ENCODE measurements around the gene CHPF.

CHPF gene

DNA sequence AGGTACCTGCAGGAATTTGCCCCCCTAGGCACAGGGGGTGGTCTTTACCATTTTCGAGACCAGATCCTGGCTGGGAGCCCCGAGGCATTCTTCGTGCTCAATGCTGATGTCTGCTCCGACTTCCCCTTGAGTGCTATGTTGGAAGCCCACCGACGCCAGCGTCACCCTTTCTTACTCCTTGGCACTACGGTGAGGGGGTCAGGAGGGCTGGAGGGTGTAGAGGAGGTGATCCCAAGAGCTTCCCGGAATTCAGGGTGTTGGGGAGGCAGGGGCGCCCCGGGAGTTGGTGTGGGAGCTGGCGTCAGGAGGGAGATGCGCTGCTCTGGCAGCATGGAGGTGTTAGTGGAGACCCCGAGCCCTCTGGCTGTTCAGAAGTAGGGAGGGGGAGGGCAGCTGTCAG, 41.8 kb downstream of the CHPF start:
- Mint-ChIP-seq H3K4me3 (no peak overlapping the region), H3K9me3 (no peaks in the 10 kb centered on the region)
- TF ChIP-seq, protein P1, sequence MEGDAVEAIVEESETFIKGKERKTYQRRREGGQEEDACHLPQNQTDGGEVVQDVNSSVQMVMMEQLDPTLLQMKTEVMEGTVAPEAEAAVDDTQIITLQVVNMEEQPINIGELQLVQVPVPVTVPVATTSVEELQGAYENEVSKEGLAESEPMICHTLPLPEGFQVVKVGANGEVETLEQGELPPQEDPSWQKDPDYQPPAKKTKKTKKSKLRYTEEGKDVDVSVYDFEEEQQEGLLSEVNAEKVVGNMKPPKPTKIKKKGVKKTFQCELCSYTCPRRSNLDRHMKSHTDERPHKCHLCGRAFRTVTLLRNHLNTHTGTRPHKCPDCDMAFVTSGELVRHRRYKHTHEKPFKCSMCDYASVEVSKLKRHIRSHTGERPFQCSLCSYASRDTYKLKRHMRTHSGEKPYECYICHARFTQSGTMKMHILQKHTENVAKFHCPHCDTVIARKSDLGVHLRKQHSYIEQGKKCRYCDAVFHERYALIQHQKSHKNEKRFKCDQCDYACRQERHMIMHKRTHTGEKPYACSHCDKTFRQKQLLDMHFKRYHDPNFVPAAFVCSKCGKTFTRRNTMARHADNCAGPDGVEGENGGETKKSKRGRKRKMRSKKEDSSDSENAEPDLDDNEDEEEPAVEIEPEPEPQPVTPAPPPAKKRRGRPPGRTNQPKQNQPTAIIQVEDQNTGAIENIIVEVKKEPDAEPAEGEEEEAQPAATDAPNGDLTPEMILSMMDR (IDR thresholded peaks at IDR 0.05; ENCODE audit: unreplicated experiment in 3 of 3), result no peak

DNA sequence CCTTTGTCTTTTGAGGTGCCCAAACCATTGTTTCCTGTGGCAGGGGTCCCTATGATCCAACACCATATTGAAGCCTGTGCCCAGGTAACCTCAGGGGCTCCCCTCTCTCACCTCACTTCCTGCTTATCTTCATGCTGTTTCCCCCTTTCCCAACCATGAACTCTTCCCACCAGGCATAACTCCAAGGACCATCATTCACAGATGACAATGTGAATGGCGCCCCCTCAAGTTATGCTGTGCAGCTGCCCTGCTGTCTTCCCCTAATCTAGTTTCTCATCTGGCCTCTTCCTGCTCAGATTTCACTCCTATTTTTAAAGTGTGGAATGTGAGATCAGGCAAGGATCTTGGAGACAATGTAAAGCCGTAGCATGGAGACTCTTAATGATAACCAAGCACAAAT, 43.5 kb downstream of the CHPF start:
- Mint-ChIP-seq H3K9me3 (no peaks in the 10 kb centered on the region), H3K36me3 (ENCODE audit: low read depth) (peaks cover 7% of the 10 kb centered on the region), H3K27me3 (ENCODE audit: low read depth) (peaks cover 41% of the 10 kb centered on the region), H3K4me1 (peaks cover 39% of the 10 kb centered on the region), H3K27ac (peak overlapping the region; percentile 58 to 84 (median 78)), H3K4me3 (peak overlapping the region; percentile 87 to 91 (median 87))
- TF ChIP-seq, protein P1 (IDR thresholded peaks at IDR 0.05; ENCODE audit: unreplicated experiment in 3 of 3), result peak in 1 of 3 experiments; percentile 12

More for the DNA sequence above, 41.8 kb downstream of the CHPF start:
- H3K4me1 Mint-ChIP-seq, result peaks cover 38% of the 10 kb centered on the region
- peaks cover 24% of the 10 kb centered on the region for H3K27me3 Mint-ChIP-seq (ENCODE audit: low read depth)
- peaks cover 11% of the 10 kb centered on the region for H3K36me3 Mint-ChIP-seq (ENCODE audit: low read depth)
- H3K27ac Mint-ChIP-seq, result peak overlapping the region in 1 of 3 experiments; percentile 47

DNA sequence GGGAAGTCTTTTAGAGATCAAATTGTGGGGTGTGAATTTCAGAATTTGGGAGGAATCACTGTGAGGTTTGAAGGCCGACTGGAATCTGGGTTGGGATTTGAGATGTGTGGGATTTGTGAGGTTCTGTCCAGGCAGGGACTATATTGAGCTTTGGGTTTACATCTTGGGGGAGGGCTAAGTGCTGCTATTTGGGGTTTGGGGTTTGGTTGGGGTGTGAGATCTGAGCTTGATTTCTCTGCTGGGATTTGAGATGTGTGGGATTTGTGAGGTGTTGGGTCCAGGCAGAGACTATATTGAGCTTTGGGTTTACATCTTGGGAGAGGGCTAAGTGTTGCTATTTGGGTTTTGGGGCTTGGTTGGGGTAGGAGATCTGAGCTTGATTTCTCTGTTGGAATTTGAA, 44.1 kb downstream of the CHPF start:
- H3K36me3 Mint-ChIP-seq (ENCODE audit: low read depth), result peaks cover 4% of the 10 kb centered on the region
- peak overlapping the region; percentile 87 to 91 (median 87) for H3K4me3 Mint-ChIP-seq
- peaks cover 44% of the 10 kb centered on the region for H3K27me3 Mint-ChIP-seq (ENCODE audit: low read depth)

DNA sequence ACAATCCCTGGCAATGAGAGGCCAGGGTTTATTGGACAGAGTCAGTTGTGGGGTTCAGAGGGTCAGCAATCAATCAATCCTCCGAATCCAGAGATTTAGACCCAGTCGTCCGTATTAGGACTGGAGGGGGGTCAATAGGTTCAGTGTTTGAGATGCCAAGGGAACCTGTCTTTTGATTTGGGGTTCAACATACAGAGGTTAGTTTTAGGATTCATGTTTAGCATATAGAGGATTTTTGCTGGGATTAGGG, 44.6 kb downstream of the CHPF start:
- Mint-ChIP-seq H3K36me3 (ENCODE audit: low read depth) (peaks cover 3% of the 10 kb centered on the region), H3K27me3 (ENCODE audit: low read depth) (peaks cover 43% of the 10 kb centered on the region), H3K27ac (peak overlapping the region; percentile 78 to 84 (median 84))

More for the DNA sequence above, 44.1 kb downstream of the CHPF start:
- Mint-ChIP-seq H3K4me1 (peaks cover 42% of the 10 kb centered on the region), H3K9me3 (no peaks in the 10 kb centered on the region), H3K27ac (peak overlapping the region; percentile 78 to 84 (median 84))
- TF ChIP-seq, protein P1 (IDR thresholded peaks at IDR 0.05; ENCODE audit: unreplicated experiment in 3 of 3), result no peak

DNA sequence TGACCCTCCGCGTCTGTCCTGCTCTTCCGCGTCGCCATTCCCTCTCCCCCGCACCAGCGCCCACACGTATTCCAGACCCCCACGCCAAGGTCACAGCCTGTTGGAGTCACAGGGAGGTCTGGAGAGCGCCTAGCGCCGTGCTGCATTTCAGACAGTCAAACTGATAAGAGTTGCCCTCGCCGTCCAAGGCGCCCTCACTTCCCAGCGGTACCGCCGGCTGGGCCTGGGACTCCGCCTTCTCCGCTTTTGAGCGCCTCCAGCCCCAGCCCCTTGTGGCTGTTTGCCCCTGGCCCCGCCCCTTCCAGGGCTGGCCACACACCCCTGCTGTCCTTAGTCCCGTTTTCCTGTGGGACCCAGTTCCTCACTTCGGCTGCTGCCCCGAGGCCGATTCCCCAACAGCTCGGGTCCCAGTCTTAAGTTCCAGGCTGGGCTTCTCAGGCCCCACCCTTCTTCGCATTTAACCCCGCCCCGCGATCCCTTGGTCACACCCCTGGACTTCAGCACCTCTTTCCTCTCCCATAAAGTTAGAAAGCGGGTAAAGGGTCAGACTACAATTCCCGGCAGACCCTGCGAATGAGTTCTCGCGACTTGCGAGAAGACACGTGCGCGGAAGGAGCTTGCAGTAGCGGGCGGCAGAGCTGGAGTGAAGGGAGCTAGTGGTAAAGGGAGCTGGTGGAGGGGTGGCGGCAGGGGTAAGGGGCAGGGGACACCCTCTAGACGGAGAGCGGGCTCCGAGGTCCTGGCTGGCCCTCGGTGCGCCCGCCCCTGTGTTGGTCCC, 45.1 kb downstream of the CHPF start, which contains the start of gene GMPPA:
TSS of gene GMPPA (plus strand) at position 612 of the 778 bp plus-strand sequence. CDS start 1,085 bp downstream, outside the sequence.
- H3K27me3 Mint-ChIP-seq (ENCODE audit: low read depth), result peaks cover 48% of the 10 kb centered on the region
- peak within 1 kb of the TSS; percentile 78 to 84 (median 84) for H3K27ac Mint-ChIP-seq
- peaks cover 42% of the 10 kb centered on the region for H3K4me1 Mint-ChIP-seq
- TF ChIP-seq, protein P1 (IDR thresholded peaks at IDR 0.05; ENCODE audit: unreplicated experiment in 3 of 3), result no peak
- H3K4me3 Mint-ChIP-seq, result peak within 1 kb of the TSS; percentile 87 to 91 (median 87)
- no peaks in the 10 kb centered on the region for H3K9me3 Mint-ChIP-seq
- H3K36me3 Mint-ChIP-seq (ENCODE audit: low read depth), result peaks cover 3% of the 10 kb centered on the region

More for the DNA sequence above, 44.6 kb downstream of the CHPF start:
- TF ChIP-seq, protein P1 (IDR thresholded peaks at IDR 0.05; ENCODE audit: unreplicated experiment in 3 of 3), result no peak
- Mint-ChIP-seq H3K4me1 (peaks cover 42% of the 10 kb centered on the region), H3K9me3 (no peaks in the 10 kb centered on the region), H3K4me3 (peak overlapping the region; percentile 87 to 91 (median 87))
